GM23338 (cell line): ENCODE data around the gene PDSS2. TPM values are rescaled to one million over a fixed set of nuclear protein-coding genes. Genes with fewer than 3 reads are reported as not detected.

Experiments used
- ATAC-seq: fragments of 200-7000 bp; cut with Tn5 transposase; 3 replicates; pipeline ENCODE4 v1.9.1; 2020
- DNase-seq: peaks from one replicate; pipeline ENCODE4 v3.0.0-alpha.2; 2015; ENCODE audit warnings: low spot score
- H2AFZ ChIP-seq: fragments of 200-600 bp; sonication (generic); 2 replicates; pipeline ENCODE4 v1.8.0; 2016; ENCODE audit warnings: antibody characterized with exemption, mild to moderate bottlenecking, moderate library complexity
- H3F3A ChIP-seq: fragments of 200-600 bp; sonication (generic); replicated peaks from 2 replicates; pipeline ENCODE4 v1.8.0; 2017; ENCODE audit warnings: antibody characterized with exemption, mixed run types, low read depth
- H3K27ac ChIP-seq: fragments of 200-600 bp; sonication (generic); 2 replicates; pipeline ENCODE4 v1.6.1; 2016; ENCODE audit warnings: low read depth
- H3K27me3 ChIP-seq: fragments of 200-600 bp; sonication (generic); 2 replicates; pipeline ENCODE4 v1.8.0; 2016; ENCODE audit warnings: mild to moderate bottlenecking, mixed run types, moderate library complexity; ENCODE audit not compliant: insufficient read depth
- H3K36me3 ChIP-seq: fragments of 200-600 bp; sonication (generic); 2 replicates; pipeline ENCODE4 v1.8.0; 2016; ENCODE audit warnings: mild to moderate bottlenecking; ENCODE audit not compliant: insufficient read depth
- H3K4me1 ChIP-seq: fragments of 200-600 bp; sonication (generic); 2 replicates; pipeline ENCODE4 v1.8.0; 2016; ENCODE audit warnings: mild to moderate bottlenecking, moderate library complexity; ENCODE audit not compliant: insufficient read depth
- H3K4me2 ChIP-seq: fragments of 200-600 bp; sonication (generic); 2 replicates; pipeline ENCODE4 v1.7.1; 2017; ENCODE audit warnings: mixed run types
- H3K4me3 ChIP-seq: fragments of 200-600 bp; sonication (generic); 2 replicates; pipeline ENCODE4 v1.6.1; 2016; ENCODE audit warnings: mixed run types
- H3K79me2 ChIP-seq: fragments of 200-600 bp; sonication (generic); replicated peaks from 2 replicates; pipeline ENCODE4 v1.8.0; 2017; ENCODE audit warnings: mild to moderate bottlenecking; ENCODE audit not compliant: insufficient read depth
- H3K9me2 ChIP-seq: fragments of 200-600 bp; sonication (generic); 2 replicates; pipeline ENCODE4 v1.8.0; 2017; ENCODE audit not compliant: insufficient read depth
- H4K20me1 ChIP-seq: fragments of 200-600 bp; sonication (generic); replicated peaks from 2 replicates; pipeline ENCODE4 v1.8.0; 2017; ENCODE audit warnings: mild to moderate bottlenecking; ENCODE audit not compliant: insufficient read depth
- H3K27ac Mint-ChIP-seq: 2 replicates; pipeline ENCODE4 v1.8.0; 2020; ENCODE audit warnings: inconsistent platforms, mild to moderate bottlenecking, moderate library complexity, mixed read lengths
- H3K27me3 Mint-ChIP-seq: 3 replicates; pipeline ENCODE4 v1.8.0; 2022; ENCODE audit warnings: low read depth, mild to moderate bottlenecking, moderate library complexity, mixed read lengths, inconsistent platforms; ENCODE audit not compliant: insufficient read depth, poor library complexity
- H3K36me3 Mint-ChIP-seq: 3 replicates; pipeline ENCODE4 v1.8.0; 2021; ENCODE audit warnings: low read depth, mild to moderate bottlenecking, inconsistent platforms, moderate library complexity, mixed read lengths
- H3K4me1 Mint-ChIP-seq: 3 replicates; pipeline ENCODE4 v1.8.0; 2020; ENCODE audit warnings: mild to moderate bottlenecking, inconsistent platforms, mixed read lengths
- H3K4me3 Mint-ChIP-seq: 3 replicates; pipeline ENCODE4 v1.8.0; 2021; ENCODE audit warnings: moderate library complexity, mild to moderate bottlenecking, inconsistent platforms, mixed read lengths
- H3K9me3 Mint-ChIP-seq: 3 replicates; pipeline ENCODE4 v1.8.0; 2020; ENCODE audit warnings: moderate library complexity, mild to moderate bottlenecking, inconsistent platforms, mixed read lengths
- CREB1 ChIP-seq: fragments of 250-450 bp; sonication (Bioruptor Pico); IDR thresholded peaks from 2 replicates; pipeline ENCODE4 v1.5.0; 2020; ENCODE audit warnings: low read depth, mild to moderate bottlenecking, moderate library complexity
- EZH2 ChIP-seq: fragments of 200-600 bp; sonication (generic); IDR thresholded peaks from one replicate; pipeline ENCODE4 v1.8.0; 2017; ENCODE audit warnings: antibody characterized with exemption, mild to moderate bottlenecking, low read depth; ENCODE audit not compliant: unreplicated experiment
- EZH2phosphoT487 ChIP-seq: fragments of 200-600 bp; sonication (generic); IDR thresholded peaks from one replicate; pipeline ENCODE4 v1.8.1; 2018; ENCODE audit warnings: antibody characterized with exemption; ENCODE audit not compliant: unreplicated experiment
- JUNB ChIP-seq: IDR thresholded peaks from one replicate; pipeline ENCODE4 v1.6.1; 2016; ENCODE audit warnings: antibody characterized with exemption; ENCODE audit not compliant: unreplicated experiment
- POLR2AphosphoS5 ChIP-seq: IDR thresholded peaks from 2 replicates; pipeline ENCODE4 v1.6.1; 2016; ENCODE audit warnings: antibody characterized with exemption, low read depth
- STAT1 ChIP-seq: IDR thresholded peaks from one replicate; pipeline ENCODE4 v1.6.1; 2016; ENCODE audit warnings: antibody characterized with exemption; ENCODE audit not compliant: unreplicated experiment
- ZNF114 ChIP-seq: fragments of 250-450 bp; sonication (Bioruptor Pico); IDR thresholded peaks from 2 replicates; pipeline ENCODE4 v1.5.0; 2020; ENCODE audit warnings: mild to moderate bottlenecking, moderate library complexity
- ZNF331 ChIP-seq: fragments of 250-450 bp; sonication (Bioruptor Pico); IDR thresholded peaks from 2 replicates; pipeline ENCODE4 v1.5.0; 2020; ENCODE audit warnings: low read depth, mild to moderate bottlenecking, moderate library complexity
- polyA plus RNA-seq: library from polyadenylated mRNA; unstranded; fragments of >200 nt; fragmentation: Nextera tagmentation; extraction: Ambion mirVana; gene quantifications from 2 replicates; pipeline ENCODE4 v1.2.1, GENCODE V29; 2016
- total RNA-seq: library from RNA; depleted of rRNA; stranded (reverse); fragments of >200 nt; shearing (Covaris generic); gene quantifications from 2 replicates; pipeline ENCODE4 v1.2.3, GENCODE V29; 2014
- TF ChIP-seq, protein P1 (sequence below): fragments of 250-450 bp; sonication (Bioruptor Pico); IDR thresholded peaks from 2 replicates; pipeline ENCODE4 v1.5.0; 2020; ENCODE audit warnings: mild to moderate bottlenecking, moderate library complexity
- TF ChIP-seq, protein P2 (sequence below): IDR thresholded peaks from 2 replicates; pipeline ENCODE4 v1.6.1; 2016; ENCODE audit warnings: antibody characterized with exemption

The PDSS2 gene
- total and polyA plus RNA-seq, 2 experiments from 2014 or later, result 7.3 to 16.7 TPM

DNA sequence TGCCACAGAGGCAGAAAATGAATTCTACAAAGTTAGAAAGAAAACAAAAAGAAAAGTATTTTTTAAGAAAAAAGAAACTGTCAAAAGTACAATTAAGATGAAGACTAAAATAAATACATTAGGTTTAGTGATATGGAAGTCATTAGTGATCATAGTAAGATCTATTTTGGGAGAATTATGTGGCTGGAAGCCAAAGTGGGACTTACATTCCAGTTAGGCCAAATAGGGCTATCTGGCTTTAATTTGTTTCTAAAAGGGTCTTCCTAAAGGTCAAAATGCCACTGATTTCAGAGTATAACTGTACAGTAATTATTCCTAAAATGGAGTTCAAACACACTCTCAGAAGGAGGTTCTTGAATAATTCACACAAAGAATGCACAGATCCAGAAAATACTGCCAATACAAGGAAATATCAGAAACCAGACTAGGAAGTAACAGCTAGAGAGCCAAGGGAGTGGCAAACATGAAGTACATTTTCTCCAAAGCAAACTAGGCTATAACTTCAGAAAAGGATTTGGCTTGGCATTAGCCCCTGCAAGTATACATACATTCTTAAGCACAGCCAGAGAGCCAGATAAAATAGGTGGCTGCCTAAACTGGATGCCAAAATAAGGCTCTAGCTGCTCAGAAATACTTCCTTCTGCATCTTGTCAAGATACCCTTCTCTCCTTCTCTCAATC is 45.3 kb downstream of the PDSS2 start:
- Histone ChIP-seq H3K9me2 (no peaks in the 10 kb centered on the region), H3F3A (no peaks in the 10 kb centered on the region), H3K27me3 (no peaks in the 10 kb centered on the region), H3K4me3 (no peak overlapping the region), H2AFZ (no peak overlapping the region), H3K36me3 (no peaks in the 10 kb centered on the region), H3K27ac (no peak overlapping the region; the same call in 1 of the 2 replicates), H4K20me1 (0 out of 2 replicates have a peak, but pooled peaks cover 7% of the 10 kb centered on the region), H3K4me2 (no peak overlapping the region), H3K4me1 (peaks cover 29% of the 10 kb centered on the region), H3K79me2 (peaks cover 32% of the 10 kb centered on the region)
- Mint-ChIP-seq H3K27ac (no peak overlapping the region), H3K36me3 (no peaks in the 10 kb centered on the region), H3K9me3 (no peaks in the 10 kb centered on the region), H3K27me3 (peaks cover 4% of the 10 kb centered on the region), H3K4me3 (no peak overlapping the region), H3K4me1 (peaks cover 44% of the 10 kb centered on the region)
- DNase-seq (no peak), ATAC-seq (no peak)
- TF ChIP-seq ZNF331 (no peak), ZNF114 (CRISPR knock-in tag) (no peak), EZH2phosphoT487 (no peak)
- TF ChIP-seq, protein P1, sequence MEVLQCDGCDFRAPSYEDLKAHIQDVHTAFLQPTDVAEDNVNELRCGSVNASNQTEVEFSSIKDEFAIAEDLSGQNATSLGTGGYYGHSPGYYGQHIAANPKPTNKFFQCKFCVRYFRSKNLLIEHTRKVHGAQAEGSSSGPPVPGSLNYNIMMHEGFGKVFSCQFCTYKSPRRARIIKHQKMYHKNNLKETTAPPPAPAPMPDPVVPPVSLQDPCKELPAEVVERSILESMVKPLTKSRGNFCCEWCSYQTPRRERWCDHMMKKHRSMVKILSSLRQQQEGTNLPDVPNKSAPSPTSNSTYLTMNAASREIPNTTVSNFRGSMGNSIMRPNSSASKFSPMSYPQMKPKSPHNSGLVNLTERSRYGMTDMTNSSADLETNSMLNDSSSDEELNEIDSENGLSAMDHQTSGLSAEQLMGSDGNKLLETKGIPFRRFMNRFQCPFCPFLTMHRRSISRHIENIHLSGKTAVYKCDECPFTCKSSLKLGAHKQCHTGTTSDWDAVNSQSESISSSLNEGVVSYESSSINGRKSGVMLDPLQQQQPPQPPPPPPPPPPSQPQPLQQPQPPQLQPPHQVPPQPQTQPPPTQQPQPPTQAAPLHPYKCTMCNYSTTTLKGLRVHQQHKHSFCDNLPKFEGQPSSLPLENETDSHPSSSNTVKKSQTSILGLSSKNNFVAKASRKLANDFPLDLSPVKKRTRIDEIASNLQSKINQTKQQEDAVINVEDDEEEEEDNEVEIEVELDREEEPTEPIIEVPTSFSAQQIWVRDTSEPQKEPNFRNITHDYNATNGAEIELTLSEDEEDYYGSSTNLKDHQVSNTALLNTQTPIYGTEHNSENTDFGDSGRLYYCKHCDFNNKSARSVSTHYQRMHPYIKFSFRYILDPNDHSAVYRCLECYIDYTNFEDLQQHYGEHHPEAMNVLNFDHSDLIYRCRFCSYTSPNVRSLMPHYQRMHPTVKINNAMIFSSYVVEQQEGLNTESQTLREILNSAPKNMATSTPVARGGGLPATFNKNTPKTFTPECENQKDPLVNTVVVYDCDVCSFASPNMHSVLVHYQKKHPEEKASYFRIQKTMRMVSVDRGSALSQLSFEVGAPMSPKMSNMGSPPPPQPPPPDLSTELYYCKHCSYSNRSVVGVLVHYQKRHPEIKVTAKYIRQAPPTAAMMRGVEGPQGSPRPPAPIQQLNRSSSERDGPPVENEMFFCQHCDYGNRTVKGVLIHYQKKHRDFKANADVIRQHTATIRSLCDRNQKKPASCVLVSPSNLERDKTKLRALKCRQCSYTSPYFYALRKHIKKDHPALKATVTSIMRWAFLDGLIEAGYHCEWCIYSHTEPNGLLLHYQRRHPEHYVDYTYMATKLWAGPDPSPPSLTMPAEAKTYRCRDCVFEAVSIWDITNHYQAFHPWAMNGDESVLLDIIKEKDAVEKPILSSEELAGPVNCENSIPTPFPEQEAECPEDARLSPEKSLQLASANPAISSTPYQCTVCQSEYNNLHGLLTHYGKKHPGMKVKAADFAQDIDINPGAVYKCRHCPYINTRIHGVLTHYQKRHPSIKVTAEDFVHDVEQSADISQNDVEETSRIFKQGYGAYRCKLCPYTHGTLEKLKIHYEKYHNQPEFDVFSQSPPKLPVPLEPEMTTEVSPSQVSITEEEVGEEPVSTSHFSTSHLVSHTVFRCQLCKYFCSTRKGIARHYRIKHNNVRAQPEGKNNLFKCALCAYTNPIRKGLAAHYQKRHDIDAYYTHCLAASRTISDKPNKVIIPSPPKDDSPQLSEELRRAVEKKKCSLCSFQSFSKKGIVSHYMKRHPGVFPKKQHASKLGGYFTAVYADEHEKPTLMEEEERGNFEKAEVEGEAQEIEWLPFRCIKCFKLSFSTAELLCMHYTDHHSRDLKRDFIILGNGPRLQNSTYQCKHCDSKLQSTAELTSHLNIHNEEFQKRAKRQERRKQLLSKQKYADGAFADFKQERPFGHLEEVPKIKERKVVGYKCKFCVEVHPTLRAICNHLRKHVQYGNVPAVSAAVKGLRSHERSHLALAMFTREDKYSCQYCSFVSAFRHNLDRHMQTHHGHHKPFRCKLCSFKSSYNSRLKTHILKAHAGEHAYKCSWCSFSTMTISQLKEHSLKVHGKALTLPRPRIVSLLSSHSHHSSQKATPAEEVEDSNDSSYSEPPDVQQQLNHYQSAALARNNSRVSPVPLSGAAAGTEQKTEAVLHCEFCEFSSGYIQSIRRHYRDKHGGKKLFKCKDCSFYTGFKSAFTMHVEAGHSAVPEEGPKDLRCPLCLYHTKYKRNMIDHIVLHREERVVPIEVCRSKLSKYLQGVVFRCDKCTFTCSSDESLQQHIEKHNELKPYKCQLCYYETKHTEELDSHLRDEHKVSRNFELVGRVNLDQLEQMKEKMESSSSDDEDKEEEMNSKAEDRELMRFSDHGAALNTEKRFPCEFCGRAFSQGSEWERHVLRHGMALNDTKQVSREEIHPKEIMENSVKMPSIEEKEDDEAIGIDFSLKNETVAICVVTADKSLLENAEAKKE (CRISPR knock-in tag), result no peak

DNA sequence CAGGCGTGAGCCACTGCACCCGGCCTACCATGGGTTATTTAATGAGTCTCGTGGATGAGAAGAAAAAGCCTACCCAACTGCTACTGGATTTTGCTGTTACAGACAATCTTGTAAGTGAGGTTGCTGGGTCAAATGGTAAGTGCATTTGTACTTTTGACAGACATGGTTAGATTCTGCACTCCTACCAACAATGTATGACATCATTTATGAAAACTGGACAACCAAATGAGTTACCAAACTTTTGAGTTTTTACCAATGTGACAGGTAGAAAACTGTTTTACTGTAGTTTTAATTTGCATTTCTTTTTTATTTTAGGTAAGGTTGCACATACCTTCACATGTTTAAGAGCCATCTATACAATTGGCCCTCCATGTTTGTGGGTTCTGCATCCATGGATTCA is 48.2 kb downstream of the PDSS2 start:
- no peaks in the 10 kb centered on the region for H3K9me3 Mint-ChIP-seq
- Histone ChIP-seq H4K20me1 (0 out of 2 replicates have a peak, but pooled peaks cover 4% of the 10 kb centered on the region), H3K36me3 (no peaks in the 10 kb centered on the region), H3F3A (no peaks in the 10 kb centered on the region), H3K79me2 (peaks cover 15% of the 10 kb centered on the region; the same call in 1 of the 2 replicates), H3K4me3 (no peak overlapping the region), H3K27ac (no peak overlapping the region), H3K4me1 (peaks cover 38% of the 10 kb centered on the region), H3K27me3 (no peaks in the 10 kb centered on the region), H2AFZ (no peak overlapping the region), H3K4me2 (no peak overlapping the region), H3K9me2 (no peaks in the 10 kb centered on the region)
- H3K27me3 Mint-ChIP-seq, result peaks cover 4% of the 10 kb centered on the region
- H3K4me3 Mint-ChIP-seq, result no peak overlapping the region
- H3K4me1 Mint-ChIP-seq, result peaks cover 46% of the 10 kb centered on the region
- no peak for ATAC-seq
- no peaks in the 10 kb centered on the region for H3K36me3 Mint-ChIP-seq
- no peak for DNase-seq
- no peak overlapping the region for H3K27ac Mint-ChIP-seq
- TF ChIP-seq EZH2phosphoT487 (no peak), CREB1 (CRISPR knock-in tag) (no peak), POLR2AphosphoS5 (no peak), ZNF331 (no peak), ZNF114 (CRISPR knock-in tag) (no peak), JUNB (no peak), STAT1 (no peak), EZH2 (no peak)
- TF ChIP-seq, protein P2, sequence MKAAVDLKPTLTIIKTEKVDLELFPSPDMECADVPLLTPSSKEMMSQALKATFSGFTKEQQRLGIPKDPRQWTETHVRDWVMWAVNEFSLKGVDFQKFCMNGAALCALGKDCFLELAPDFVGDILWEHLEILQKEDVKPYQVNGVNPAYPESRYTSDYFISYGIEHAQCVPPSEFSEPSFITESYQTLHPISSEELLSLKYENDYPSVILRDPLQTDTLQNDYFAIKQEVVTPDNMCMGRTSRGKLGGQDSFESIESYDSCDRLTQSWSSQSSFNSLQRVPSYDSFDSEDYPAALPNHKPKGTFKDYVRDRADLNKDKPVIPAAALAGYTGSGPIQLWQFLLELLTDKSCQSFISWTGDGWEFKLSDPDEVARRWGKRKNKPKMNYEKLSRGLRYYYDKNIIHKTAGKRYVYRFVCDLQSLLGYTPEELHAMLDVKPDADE, result no peak
